Measurements from ENCODE around the gene ASTL.

ASTL gene

DNA sequence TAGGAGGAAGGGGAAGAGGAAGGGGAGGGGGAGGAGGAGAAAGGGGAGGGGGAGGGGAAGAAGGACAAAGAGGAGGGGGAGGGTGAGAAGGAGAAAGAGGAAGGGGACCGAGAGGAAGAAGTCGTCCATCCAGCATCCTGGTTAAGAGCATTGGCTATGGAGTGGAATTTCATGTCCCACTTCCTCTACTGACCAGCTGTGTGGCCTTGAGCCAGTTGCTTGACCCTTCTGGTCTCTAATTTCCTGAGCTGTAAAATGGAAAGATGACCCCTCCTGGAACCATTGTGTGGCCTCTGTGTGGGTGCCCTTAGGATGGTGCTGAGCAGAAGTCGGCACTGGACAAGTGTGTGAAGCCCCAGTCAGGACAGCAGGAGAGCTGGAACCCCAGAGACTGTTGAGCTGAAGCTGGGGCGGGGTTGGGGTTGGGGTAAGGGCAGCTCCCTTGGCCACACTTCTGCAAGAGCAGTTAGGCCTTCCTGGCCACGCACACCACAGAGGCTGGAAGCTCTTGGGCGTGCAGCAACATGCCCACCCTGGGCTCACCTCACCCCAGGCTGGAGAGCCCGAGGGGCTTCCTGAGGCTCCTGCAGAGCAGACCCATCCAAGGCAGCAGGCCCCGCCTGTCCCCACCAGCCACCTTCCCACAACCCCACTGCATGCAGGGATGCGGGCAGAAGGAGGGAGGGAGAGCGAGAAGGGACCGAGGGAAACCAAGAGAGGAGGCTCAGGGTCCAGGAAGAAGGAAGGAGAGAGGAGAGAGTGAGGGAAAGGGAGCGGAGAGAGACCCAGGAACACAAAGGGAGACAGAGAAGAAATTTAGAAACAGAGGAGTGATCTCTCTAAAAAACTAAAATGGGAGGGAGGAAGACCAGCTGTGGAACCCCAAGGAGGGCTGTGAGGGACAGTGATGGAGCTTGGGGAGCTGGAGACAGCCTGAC lies 38.2 kb downstream of the ASTL start:
- TF ChIP-seq, protein P1, sequence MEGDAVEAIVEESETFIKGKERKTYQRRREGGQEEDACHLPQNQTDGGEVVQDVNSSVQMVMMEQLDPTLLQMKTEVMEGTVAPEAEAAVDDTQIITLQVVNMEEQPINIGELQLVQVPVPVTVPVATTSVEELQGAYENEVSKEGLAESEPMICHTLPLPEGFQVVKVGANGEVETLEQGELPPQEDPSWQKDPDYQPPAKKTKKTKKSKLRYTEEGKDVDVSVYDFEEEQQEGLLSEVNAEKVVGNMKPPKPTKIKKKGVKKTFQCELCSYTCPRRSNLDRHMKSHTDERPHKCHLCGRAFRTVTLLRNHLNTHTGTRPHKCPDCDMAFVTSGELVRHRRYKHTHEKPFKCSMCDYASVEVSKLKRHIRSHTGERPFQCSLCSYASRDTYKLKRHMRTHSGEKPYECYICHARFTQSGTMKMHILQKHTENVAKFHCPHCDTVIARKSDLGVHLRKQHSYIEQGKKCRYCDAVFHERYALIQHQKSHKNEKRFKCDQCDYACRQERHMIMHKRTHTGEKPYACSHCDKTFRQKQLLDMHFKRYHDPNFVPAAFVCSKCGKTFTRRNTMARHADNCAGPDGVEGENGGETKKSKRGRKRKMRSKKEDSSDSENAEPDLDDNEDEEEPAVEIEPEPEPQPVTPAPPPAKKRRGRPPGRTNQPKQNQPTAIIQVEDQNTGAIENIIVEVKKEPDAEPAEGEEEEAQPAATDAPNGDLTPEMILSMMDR (IDR thresholded peaks at IDR 0.05; ENCODE audit: low read depth, low read length) = no peak
- DNase-seq (ENCODE audit: low read depth in 2 of 2) = no peak
- no peak overlapping the region for H3K4me3 ChIP-seq (replicated peaks in 1 of 2; ENCODE audit: low read depth in 2 of 2, low read length in 2 of 2)

- TF ChIP-seq, protein P1 (IDR thresholded peaks at IDR 0.05; ENCODE audit: low read depth, low read length) = no peak
- no peak overlapping the region for H3K4me3 ChIP-seq (replicated peaks in 1 of 2; ENCODE audit: low read depth in 2 of 2, low read length in 2 of 2)
- no peak for DNase-seq (ENCODE audit: low read depth in 2 of 2)
Observed at GRCh38 chr2:96098900-96099590, 39.3 kb downstream of the ASTL start.

DNA sequence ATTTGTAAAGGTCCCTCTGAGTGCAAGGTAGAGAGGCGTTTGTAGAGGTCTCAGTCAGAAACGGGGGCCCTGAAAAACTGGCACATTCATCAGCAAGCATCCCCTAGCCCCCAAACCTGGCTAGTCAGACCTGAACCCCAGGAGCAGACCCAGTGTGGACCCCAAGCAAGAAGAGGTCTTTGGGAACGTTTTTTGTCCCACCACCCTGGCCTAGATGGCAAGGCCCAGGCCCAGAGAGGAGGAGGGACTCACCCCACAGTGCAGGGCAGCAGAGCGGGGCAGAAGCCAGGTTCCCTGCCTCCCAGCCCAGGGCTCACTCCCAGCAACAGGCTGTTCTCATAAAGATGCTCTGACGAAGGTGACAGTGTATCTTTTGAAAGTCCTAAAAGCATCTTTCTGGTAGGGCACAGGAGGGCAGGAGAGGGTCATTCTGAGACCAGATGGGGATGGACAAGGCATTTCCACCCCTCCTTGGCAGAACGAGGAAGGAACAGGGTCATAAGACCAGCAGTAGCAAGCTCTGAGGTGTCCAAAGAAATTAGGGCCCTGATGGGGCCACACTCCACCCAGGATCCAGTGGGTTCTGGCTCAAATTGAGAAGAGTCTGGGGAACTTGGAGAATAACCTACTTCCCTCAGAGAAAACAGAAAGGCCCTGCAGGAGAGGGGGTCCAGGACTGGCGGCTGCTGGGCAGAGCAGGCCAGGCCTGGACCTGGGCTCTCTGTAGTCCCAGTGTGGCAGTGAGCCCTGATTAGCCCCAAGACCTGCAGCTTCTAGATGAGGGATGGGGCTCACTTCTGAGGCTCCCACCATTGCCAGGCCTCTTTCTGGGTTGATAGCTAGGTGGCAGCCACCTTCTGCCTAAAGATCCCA lies 40.1 kb downstream of the ASTL start:
- DNase-seq (ENCODE audit: low read depth in 2 of 2) = no peak

DNA sequence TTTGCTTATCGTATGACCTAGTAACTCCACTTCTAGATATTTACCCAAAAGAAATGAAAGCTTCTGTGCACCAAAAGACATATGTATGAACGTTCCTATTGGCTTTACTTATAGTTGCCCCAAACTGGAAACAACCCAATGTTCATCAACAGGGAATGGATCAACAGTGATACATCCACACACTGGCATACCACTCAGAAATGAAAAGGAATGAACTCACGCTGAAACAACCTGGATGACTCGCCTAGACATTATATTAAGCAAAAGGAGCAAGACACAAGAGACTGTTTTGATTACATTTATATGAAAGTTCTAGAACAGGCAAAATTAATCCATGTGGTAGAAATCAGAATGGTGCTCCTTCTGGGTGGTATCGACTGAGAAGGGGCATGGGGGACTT lies 40.9 kb downstream of the ASTL start:
- no peak for DNase-seq (ENCODE audit: low read depth in 2 of 2)
- TF ChIP-seq, protein P1 (IDR thresholded peaks at IDR 0.05; ENCODE audit: low read depth, low read length) = no peak
- H3K4me3 ChIP-seq (replicated peaks in 1 of 2; ENCODE audit: low read depth in 2 of 2, low read length in 2 of 2) = no peak overlapping the region

More for the DNA sequence above, 40.1 kb downstream of the ASTL start:
- no peak overlapping the region for H3K4me3 ChIP-seq (replicated peaks in 1 of 2; ENCODE audit: low read depth in 2 of 2, low read length in 2 of 2)
- TF ChIP-seq, protein P1 (IDR thresholded peaks at IDR 0.05; ENCODE audit: low read depth, low read length) = no peak

DNA sequence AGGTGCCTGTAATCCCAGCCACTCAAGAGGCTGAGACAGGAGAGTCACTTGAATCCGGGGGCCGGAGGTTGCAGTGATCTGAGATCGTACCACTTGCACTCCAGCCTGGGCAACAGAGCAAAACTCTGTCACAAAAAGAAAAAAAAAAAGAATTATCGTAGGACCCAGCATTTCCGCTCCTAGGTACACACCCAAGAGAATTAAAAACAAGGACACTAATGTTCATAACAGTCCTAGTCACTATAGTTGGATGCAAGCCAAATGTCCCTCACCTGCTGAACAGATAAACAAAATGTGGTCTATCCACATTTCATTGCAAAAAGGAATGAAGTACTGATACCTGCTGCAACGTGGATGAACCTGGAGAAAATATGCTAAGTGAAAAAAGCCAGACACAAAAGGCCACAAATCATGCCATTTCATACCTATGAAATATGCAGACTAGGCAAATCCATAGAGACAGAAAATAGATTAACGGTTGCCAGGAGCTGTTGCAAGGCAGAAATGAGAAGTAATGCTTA lies 43.1 kb downstream of the ASTL start:
- TF ChIP-seq, protein P1 (IDR thresholded peaks at IDR 0.05; ENCODE audit: low read depth, low read length) = no peak
- no peak for DNase-seq (ENCODE audit: low read depth in 2 of 2)

GRCh38 chr2:96093528-96093927 lies 44.8 kb downstream of the ASTL start:
- no peak for DNase-seq (ENCODE audit: low read depth in 2 of 2)
- TF ChIP-seq, protein P1 (IDR thresholded peaks at IDR 0.05; ENCODE audit: low read depth, low read length) = no peak
- H3K4me3 ChIP-seq (replicated peaks in 1 of 2; ENCODE audit: low read depth in 2 of 2, low read length in 2 of 2) = no peak overlapping the region

More for the DNA sequence above, 43.1 kb downstream of the ASTL start:
- H3K4me3 ChIP-seq (replicated peaks in 1 of 2; ENCODE audit: low read depth in 2 of 2, low read length in 2 of 2) = no peak overlapping the region

Data from cardiac fibroblast (primary cell).